HG03342 (cell line): ENCODE data around the gene PABPC5.

Source experiments
- ATAC-seq: cut with Tn5 transposase; IDR thresholded peaks from one replicate; pipeline ENCODE4 v1.9.1; 2021; ENCODE audit warnings: mild to moderate bottlenecking, moderate library complexity; ENCODE audit not compliant: unreplicated experiment

PABPC5 gene

GRCh38 chrX:91434351-91435168 is at the start of gene PABPC5:
Gene PABPC5, plus strand, starts transcription at chrX:91434839. Its CDS starts 739 bp downstream, at chrX:91435578.
- no peak for ATAC-seq

DNA sequence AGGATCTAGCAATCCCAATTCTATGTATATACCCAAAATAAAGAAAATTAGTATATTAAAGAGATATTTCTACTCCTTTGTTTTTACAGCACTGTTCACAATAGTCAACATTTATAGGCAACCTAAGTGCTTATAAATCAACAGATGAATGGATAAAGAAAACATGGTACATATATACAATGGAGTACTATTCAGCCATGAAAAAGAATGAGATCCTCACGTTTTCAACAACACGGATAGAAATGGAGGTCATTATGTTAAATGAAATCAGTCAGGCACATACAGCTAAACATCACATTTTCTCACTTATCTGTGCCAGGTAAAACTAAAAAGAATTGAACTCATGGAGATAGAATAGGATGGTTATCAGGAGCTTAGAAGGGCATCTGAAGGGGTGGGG is 45.6 kb upstream of the PABPC5 start:
- no peak for ATAC-seq

DNA sequence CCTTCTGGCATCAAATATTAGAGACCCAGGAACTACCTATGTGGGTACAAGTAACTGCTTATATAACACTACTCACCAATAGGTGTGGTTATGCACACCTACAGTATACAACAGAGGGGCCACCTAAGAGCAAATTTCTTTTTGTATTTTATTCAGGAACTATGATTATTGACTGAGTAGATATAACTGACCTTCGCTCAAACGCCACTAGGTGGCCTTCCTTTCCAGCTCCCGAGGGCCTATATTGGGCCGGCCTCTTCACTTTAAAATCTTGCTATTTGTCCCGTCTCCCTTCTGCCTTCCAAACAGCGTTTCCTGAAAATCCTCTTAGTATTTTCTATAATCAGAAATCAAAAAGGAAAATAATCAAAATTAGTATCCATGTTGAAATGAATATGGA is 19.9 kb upstream of the PABPC5 start:
- ATAC-seq, result no peak

DNA sequence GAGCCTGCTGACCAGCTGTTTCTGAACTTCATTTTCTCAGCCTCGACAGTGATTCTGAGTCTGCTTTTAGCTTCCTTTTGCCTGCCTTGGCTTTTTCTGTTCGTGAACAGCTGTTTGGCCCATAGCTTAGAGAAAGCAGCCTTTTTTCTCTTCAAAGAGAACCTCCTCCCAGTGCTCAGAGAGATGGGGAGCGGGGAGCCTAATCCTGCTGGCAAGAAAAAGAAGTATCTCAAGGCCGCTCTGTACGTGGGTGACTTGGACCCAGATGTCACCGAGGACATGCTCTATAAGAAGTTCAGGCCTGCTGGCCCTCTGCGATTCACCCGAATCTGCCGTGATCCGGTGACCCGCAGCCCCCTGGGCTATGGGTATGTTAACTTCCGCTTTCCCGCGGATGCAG is 756 bp downstream of the PABPC5 start:
- no peak for ATAC-seq
